ENCODE results near the gene FZD10.

GRCh38 chr12:130142736-130143135 is 19.5 kb upstream of the FZD10 start:
- no peak for TF ChIP-seq CTCF (conservative IDR thresholded peaks at IDR 0.05)
- no peak for TF ChIP-seq EZH2 (IDR thresholded peaks at IDR 0.05; ENCODE audit: low read depth)
